IPS-NIHi7 (cell line): Measurements from ENCODE around the gene FBXO21.
"Not testable (repeated sequence)": the region's sequence is repeated elsewhere in the genome, so short reads cannot be mapped to it uniquely, and the experiment has no call there.

Experiments used
- DNase-seq: peaks from one replicate; pipeline ENCODE4 v3.0.0; 2012; ENCODE audit warnings: mixed read lengths; ENCODE audit errors: extremely low spot score

Gene FBXO21

GRCh38 chr12:117202556-117202955, 12.3 kb upstream of the FBXO21 start:
- no peak for DNase-seq

- no peak for DNase-seq
These were observed 11.8 kb upstream of the FBXO21 start for GRCh38 chr12:117202033-117202432.

DNA sequence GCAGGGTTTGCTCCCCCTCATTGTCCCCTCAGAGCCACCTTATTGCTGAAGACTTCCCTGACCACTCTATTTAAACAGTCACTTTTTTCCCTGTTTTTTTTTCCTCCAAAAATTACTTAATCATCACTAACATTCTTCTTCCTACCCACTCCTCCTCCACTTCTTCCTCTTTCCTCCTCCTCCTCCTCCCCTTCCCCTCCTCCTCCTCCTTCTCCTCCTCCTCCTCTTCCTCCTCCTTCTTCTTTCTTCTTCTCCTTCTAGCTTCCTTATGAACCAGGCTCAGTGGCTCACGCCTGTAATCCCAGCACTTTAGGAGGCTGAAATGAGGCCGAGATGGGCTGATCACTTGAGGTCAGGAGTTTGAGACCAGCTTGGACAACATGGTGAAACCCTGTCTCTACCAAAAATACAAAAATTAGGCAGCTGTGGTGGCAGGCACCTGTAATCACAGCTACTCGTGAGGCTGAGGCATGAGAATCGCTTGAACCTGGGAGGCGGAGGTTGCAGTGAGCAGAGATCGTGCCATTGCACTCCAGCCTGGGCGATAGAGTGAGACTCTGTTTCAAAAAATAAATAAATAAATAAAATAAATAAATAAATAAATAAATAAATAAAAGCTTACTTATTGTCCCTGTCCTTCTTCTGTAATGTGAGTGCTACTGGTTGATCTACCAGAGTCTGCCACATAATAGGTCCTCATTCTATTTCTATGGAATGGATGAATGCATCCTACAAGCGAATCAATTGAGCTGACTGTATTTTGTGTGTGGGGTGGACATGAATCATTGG, 9.9 kb upstream of the FBXO21 start:
- DNase-seq: not testable (repeated sequence)

DNA sequence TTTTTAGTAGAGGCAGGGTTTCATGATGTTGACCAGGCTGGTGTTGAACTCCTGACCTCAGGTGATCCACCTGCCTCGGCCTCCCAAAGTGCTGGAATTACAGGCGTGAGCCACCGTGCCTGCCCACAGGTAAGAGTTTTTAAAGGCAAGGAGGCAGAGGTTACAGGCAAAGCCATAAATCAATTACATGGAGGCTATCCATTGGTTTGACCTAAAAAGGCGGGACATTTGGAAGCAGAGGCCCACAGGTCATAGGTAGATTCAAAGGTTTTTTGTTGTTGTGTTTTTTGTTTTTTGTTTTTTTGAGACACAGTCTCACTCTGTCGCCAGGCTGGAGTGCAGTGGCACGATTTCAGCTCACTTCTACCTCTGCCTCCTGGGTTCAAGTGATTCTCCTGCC, 6.1 kb upstream of the FBXO21 start:
- DNase-seq: not testable (repeated sequence)

- DNase-seq: not testable (repeated sequence)
These were observed 4.8 kb upstream of the FBXO21 start for GRCh38 chr12:117195027-117195426.

DNA sequence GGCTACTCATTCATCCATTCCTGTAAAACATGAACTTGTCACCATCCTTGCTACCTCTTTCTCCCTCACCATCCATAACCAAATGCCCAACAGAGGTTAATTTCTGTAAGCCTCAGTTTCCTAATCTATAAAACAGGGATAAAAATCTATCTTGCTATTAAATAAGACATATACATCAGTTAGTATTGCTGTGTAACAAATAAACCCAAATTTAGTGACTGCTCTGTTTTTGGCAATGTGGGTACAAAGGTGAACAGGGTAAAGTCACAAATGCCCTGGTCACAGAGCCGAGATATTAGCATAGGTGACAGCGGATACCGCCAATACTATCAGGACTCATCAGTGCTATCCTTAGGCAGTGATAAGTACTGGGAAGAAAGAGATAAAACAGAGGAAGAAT, 3.6 kb upstream of the FBXO21 start:
- no peak for DNase-seq

DNA sequence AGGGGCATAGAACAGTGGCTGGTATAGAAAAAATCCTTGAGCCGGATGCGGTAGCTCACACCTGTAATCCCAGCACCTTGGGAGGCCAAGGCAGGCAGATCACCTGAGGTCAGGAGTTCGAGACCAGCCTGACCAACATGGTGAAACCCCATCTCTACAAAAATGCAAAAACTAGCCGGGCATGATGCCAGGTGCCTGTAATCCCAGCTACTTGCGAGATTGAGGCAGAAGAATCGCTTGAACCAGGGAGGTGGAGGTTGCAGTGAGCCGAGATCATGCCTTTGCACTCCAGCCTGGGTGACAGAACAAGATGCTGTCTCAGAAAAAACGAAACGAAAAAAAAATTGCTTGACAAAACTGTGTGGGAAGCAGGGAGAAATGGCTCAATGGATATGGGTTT, 2.3 kb upstream of the FBXO21 start:
- DNase-seq: not testable (repeated sequence)

DNA sequence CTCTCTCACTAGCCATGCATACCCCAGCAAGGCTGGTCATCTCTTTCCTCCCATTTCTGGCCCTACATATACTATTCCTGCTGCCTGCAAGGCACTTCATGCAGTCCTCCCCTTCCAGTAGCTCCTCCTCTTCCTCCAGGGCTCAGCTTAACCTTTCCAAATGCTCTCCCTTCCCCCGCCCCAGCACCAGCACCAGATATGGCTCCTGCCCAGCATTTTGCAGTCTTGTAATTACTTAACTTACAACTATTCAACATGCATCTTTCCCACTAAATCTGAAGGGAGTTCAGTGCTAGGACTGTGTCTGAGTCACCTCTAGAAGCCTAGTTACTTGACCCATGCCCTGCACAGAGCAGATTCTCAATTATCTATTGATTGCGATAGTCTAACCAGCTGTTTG, 1.8 kb upstream of the FBXO21 start:
- DNase-seq: peak; percentile 24

- peak; percentile 44 for DNase-seq
These were observed 503 bp downstream of the FBXO21 start for GRCh38 chr12:117189725-117190209.

DNA sequence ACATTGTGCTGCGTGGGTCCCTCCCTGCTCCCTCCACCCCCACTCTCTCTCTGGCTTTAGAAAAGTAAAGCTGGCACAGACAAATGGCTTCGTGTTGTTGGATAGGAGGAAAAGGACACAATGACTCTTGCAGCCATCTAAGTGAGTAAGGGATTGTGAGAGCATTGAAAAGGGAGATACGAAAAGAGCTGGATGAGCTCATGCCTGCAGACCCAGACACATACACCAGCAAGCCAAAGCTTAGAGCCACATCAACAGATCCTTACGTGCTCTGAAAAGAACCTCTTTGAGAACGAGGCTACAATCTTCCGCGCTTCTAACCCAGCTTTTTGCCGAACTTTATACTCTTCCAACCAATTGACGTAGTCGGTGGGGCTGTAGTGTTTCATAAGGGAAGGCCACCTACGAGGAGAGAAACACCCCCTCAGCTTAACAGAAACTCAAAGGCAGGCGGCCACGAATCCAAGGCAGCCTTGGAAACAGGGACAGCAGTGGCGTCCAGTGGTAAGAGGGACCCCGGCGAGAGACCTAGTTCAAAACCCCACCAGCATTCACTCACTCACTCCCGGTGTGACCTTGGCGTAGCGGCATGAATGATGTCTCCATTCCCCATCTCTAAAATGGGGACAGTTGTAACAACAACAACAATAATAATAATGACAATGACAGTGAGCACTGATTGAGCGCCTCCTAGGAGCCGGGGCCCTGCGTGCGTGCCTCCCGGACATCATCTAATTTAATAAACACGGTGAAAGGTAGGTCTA, 1.1 kb downstream of the FBXO21 start:
- DNase-seq: no peak

- no peak for DNase-seq
These were observed 2.1 kb downstream of the FBXO21 start for GRCh38 chr12:117188121-117188665.

GRCh38 chr12:117187421-117187820, 2.8 kb downstream of the FBXO21 start:
- DNase-seq: no peak

- no peak for DNase-seq
These were observed 7.4 kb downstream of the FBXO21 start for GRCh38 chr12:117182866-117183265.

GRCh38 chr12:117181468-117181843, 8.8 kb downstream of the FBXO21 start:
- not testable (repeated sequence) for DNase-seq

GRCh38 chr12:117180758-117181467, 9.4 kb downstream of the FBXO21 start:
- no peak for DNase-seq

DNA sequence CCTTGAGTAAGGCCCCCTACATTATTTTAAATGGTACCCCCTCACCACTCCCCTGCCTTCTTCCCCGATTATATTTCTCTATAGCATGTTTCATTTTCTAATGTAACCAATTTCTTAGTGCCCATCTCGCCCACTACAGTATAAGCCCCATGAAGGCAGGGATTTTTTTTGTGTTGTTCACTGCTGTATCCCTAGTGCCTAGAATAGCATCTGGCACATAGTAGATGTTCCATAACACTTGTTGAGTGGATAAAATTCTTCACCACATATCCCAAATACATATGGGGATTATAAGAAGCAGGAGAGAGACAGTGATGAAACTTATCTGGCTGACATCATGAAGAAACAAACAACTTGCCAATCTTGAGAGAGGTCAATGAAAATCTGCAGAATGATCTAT, 11.5 kb downstream of the FBXO21 start:
- no peak for DNase-seq

DNA sequence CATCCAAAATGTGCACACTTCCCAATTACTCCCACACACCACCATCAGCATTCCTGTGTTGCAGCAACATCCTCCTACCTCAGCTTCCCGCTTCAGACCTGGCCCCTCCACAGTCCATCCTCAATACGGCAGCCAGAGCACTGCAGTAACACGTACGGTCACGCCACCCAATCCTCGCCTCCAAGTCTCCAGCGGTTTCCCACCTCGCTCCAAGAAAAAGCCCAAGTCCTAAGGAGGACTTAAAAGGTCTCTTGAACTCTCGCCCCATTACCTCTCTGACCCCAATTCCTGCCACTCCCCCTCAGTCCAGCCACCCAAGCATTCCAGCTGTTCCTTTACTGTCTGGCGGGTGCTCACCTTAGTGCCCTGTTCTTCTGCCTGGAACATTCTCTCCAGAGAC, 12.0 kb downstream of the FBXO21 start:
- DNase-seq: no peak

DNA sequence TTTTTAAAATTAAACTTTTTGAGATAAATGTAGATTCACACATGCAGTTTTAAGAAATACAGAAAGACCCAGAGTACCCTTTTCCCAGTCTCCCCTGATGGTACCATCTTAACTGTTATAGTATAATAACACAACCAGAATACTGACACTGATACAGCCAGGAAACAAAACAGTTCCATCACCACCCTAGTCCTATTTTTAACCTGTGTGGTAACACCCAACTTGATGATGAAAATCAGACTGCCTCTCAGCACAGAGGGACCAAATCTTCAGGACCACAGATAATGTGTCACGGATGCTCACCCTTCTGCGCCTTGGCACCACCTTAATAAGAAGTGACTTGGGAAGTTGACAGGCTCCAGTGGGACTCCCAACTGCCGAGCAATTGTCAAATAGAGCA, 18.1 kb downstream of the FBXO21 start:
- DNase-seq: no peak

DNA sequence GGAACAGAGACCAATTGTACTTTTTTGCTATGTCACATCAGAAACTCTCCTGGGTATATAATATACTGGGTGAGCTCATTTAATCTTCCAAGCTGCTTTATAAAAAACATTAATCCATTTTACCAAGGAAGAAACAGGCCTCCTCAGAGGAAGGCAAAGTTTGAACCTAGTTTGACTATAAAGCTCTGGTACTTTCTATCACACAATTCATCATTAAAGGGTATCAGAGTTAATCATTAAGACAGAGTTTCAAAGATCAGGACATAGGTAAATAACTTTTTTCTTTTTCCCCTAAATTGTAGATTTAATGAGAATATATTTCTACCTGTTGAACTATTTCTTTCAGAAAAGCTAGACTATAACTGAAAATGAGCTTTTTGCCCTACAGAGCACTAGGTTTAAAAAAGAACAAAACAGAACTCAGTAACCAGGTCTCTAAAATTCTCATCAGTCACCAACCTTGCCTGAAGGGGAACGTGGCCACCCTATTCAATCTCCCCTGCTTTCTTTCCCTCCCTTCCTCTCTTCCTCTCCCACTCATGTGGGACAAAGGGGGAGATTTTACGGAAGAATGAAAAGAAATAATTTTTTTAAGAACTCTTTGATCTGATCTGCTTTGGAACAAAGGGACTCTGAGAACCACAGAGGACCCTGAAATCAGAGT, 18.6 kb downstream of the FBXO21 start:
- no peak for DNase-seq

GRCh38 chr12:117169548-117169947, 20.7 kb downstream of the FBXO21 start:
- DNase-seq: no peak

DNA sequence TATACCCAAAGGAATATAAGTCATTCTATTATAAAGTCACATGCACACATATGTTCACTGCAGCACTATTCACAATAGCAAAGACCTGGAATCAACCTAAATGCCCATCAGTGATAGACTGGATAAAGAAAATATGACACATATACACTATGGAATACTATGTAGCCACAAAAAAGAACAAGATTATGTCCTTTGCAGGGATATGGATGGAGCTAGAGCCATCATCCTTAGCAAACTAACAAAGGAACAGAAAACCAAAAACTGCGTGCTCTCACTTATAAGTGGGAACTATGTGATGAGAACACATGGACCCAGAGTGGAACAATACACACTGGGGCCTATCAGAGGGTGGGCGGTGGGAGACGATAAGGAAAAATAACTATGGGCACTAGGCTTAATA, 21.3 kb downstream of the FBXO21 start:
- no peak for DNase-seq

- no peak for DNase-seq
These were observed 22.5 kb downstream of the FBXO21 start for GRCh38 chr12:117167769-117168168.
